ENCODE measurements around the gene MYH10.
"Not testable (repeated sequence)": the region's sequence is repeated elsewhere in the genome, so short reads cannot be mapped to it uniquely, and the experiment has no call there.

MYH10 gene

DNA sequence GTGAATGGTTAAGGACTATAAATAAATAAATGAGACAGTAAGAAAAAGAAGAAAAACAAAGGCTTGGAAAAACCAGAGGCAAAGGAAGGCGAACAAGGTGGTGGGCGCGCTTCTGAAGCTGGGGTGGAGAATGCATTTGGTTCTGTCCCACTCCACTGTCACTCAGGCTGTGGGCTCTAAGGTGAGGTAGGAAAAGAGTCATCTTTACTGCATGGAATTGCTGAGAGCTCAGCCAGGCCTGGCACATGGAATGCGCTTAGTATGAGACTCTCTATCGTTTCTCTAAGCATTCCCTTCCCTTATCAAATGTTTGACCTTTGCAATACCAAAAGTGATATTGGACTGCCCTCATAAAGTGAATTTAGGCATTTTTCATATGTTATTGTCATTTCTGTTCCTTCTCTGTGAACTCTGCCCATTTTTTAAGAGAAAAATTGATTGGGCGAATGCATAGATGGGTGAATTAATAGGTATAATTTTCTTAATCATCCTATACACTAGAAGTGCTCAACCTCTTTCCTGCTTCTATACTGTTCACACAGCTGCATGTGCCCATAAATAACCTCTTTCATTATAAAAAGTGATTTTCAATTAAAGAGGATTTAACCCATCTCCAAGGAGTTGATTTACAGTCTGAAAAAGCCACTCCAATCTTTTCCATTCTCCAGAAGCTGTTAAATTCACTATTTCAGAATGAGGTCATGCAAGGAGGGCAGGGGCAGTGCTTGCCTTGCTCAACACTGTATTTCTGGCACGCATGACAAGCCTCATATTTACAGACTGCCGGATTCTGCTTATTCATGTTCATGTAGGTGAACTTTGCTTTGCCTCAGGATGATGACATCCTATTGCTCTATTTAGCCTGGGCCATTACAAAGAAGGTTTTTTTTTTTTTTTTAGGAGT is 87.7 kb downstream of the MYH10 start:
- DNase-seq: no peak

- DNase-seq: not testable (repeated sequence)
These were observed 90.5 kb downstream of the MYH10 start for GRCh38 chr17:8539976-8540375.

GRCh38 chr17:8537734-8538133 is 92.8 kb downstream of the MYH10 start:
- DNase-seq: no peak

GRCh38 chr17:8534498-8535188 is 95.9 kb downstream of the MYH10 start:
- no peak for DNase-seq

DNA sequence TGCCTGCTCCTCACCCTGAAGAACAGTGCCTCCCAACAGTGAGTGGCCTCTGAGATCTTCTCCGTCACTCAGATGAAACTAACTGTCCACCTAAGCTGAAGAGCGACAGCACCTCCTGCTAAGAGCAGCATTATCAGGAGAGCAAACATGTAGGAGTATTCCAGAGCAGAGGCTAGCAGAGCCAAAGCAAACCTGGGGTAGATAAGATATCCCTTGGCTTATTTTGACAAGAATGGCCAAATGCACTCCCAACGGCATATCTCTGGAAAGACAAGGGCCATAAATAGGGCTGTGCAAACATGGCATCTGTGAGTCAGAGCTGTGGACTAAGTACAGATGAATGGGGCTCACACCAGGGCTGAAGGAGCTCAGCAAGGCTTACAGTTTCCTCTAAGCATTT is 98.5 kb downstream of the MYH10 start:
- no peak for DNase-seq

- no peak for DNase-seq
These were observed 107.9 kb downstream of the MYH10 start for GRCh38 chr17:8522577-8522976.

DNA sequence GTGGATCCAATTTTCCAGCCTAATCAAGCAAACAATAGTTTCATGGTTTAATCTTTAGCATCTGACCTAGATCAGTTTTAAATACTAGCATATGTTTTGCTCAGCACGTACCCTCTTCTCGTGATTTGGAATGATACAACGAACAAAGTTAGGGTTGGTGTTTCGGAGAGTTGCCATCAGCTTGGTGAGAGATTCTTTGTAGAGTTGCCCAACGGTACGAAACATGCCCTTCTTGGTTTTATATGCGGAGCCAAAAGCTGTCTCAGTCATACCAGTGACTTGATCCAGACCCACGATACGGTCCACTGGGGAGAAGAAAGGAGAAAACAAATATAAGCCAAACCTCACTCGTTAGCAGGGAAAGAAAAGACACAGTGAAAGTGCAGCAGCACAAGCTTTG is 109.5 kb downstream of the MYH10 start:
- no peak for DNase-seq

- no peak for DNase-seq
These were observed 111.7 kb downstream of the MYH10 start for GRCh38 chr17:8518850-8519249.

GRCh38 chr17:8518326-8518725 is 112.2 kb downstream of the MYH10 start:
- no peak for DNase-seq

GRCh38 chr17:8514801-8515200 is 115.7 kb downstream of the MYH10 start:
- no peak for DNase-seq

DNA sequence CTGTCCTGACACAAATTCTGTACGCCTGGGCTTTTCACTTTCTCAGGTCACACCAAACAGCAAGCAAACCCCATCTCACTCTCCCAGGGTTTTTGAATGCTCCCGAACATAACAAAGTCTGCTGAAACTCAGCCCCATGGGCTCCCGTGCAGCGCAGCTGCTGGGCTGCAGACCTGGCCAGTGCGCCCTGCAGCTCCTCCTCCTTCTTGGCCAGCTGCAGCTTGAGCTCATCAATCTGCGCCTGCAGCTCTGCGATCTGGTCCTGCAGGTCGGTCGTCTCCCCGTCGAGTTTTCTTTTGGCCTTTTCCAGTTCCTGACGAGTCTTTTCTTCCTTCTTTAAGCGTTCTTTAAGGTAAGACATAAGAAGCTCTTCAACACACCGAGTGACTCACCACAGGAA is 124.4 kb downstream of the MYH10 start:
- no peak for DNase-seq

DNA sequence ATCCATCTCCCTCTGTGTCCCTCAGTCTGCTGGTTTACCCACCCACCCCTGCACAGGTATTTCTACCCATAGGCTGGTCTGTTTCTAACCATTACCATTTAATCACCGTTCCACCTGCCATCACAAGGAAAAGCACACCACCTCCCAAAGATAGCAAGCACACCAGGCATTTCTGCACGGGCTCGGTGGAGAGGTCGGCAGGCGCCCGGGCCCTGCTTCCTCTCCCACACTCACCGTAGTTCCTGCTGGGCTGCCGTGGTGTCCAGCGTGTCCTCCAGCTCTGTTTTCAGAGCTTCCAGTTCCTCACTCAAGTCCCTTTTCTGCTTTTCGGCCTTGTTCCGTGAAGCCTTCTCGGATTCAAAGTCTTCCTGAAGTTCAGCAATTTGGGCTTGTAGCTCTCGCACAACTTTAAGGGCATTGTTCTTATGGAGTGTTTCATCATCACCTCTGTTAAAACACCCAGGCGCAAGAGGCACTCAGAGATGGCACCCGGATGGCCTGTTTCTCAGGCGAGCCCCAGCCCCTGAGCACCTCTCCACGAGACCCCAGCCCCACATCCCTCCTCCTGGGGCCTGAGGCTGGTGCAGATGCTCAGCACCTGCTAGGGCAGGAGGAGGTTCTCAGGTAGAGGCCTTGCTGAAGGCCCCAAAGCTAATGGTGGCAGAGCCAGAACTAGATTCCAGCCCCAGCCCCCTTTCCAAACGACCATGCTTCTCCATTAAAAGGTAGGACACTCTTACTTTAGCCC is 125.9 kb downstream of the MYH10 start:
- no peak for DNase-seq

DNA sequence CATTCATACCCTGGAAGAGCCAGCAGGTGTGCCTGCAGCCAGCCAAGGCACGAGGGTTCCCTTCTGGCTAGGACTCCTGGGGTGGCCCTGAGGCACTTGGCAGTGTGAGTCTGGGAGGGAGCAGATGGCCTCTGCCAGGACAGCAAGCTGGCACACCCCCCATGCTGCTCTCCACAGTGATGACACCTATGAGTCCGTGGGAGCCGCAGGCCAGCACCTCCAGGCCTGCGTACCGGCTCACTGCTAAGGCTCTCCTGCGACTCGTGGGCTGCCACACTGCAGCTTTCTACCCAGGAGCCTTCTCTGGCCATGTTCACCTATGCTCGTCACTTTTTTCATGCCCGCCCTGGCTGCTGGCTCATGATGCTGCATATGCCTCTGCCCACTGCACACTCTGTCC is 126.7 kb downstream of the MYH10 start:
- DNase-seq: no peak

GRCh38 chr17:8503368-8503767 is 127.2 kb downstream of the MYH10 start:
- DNase-seq: no peak

GRCh38 chr17:8502126-8502525 is 128.4 kb downstream of the MYH10 start:
- DNase-seq: no peak

- DNase-seq: no peak
These were observed 129.9 kb downstream of the MYH10 start for GRCh38 chr17:8500609-8501008.

DNA sequence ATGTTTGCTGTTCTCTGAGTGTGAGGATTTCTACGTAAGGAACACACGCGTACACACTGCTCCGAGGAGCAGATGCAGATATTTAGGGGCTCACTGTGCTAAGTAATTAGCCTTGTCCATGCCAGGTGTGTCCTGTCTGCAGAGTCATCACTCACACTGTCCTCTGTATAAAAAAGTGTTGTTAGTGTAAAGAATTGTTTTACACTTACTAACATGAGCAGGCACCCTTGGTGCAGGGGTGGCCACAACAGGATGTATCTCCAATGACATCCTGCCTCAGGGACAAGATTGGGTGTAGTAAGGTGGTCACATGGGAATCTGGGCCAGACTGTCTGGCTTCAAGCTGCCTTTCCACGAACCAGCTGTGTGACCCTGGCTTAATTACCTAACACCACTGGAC is 130.9 kb downstream of the MYH10 start:
- DNase-seq: no peak

DNA sequence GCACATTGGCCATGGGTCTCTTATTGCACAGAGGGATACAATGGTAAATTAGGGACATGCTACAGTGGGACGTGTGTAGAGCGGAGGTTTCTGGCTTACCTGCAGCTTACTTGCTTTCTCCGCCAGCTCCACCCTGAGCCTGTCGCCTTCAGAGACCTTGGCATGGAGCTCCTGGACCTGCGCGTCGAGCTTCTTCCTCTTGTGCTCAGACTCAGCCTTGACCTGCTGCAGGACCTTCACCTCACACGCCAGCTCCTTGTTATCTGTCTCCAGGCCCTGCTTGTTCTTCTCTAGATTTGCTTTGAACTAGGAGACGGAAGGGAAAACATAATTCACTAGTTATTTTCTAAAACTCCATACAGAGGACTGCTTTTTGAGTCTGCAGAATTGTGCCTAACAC is 131.4 kb downstream of the MYH10 start:
- no peak for DNase-seq

GRCh38 chr17:8496081-8496480 is 134.4 kb downstream of the MYH10 start:
- no peak for DNase-seq

DNA sequence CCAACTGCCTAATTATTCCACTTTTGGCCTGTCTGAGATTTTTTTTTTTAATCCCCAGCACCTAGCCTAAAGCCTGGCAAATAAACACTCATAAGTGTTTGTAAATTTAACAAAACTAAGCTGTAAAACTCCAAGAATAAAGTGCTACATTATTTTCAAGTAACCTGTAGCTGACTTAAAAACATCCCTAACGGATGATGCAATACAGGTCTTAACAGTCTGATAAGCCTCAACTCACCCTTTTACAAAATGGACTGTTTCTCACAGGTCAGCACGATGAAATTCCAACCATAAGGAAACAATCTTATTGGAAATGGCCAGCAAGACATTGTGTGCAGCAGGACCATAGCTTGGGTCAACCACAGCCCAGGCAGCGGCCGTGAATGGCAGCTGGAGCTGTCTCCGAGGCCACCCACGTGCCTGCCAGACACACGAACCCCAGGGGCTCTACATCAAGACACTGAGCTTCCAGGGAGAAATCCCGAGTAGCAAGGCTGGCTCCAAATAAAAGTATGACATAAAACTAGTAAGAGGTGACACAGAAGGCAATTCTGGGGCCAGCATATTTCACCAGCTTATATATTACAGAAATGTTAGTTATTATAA is 135.9 kb downstream of the MYH10 start:
- no peak for DNase-seq

- no peak for DNase-seq
These were observed 136.5 kb downstream of the MYH10 start for GRCh38 chr17:8494021-8494420.

DNA sequence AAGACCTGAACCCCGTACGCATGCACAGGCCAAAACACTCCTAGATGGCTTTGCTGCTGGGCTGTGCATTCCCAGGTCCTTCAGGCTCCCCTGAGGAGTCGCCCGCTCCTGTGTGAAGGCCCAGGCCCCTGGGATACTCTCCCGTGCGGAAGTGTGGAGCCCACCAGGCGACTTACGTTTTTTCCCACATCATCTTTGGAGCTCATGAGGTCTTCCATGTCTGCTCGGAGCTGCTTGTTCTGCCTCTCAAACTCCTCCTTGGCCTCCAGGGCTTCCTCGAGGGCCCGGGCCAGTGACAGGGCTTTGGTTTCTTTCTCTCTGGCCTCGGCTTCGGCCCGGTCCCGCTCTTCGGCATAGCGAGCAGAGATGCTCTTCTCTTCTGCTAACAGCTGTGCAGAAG is 138.4 kb downstream of the MYH10 start:
- DNase-seq: no peak

All from NCI-H82 (cell line).